GM18511 (cell line): ENCODE results near the gene SPP1.
A peak's percentile ranks its signal among the peaks of the same experiment; 100 is the strongest.

Source experiments
- ATAC-seq: cut with Tn5 transposase; IDR thresholded peaks from one replicate; pipeline ENCODE4 v1.9.1; 2021; ENCODE audit warnings: mild to moderate bottlenecking, moderate library complexity; ENCODE audit not compliant: unreplicated experiment

Gene SPP1

GRCh38 chr4:87950936-87951511 is 24.5 kb upstream of the SPP1 start:
- ATAC-seq: no peak

GRCh38 chr4:87953826-87954225 is 21.7 kb upstream of the SPP1 start:
- no peak for ATAC-seq

- no peak for ATAC-seq
Measured at GRCh38 chr4:87956501-87956900, 19.0 kb upstream of the SPP1 start.

- ATAC-seq: no peak
Measured at GRCh38 chr4:87957061-87957460, 18.5 kb upstream of the SPP1 start.

GRCh38 chr4:87961993-87962392 is 13.5 kb upstream of the SPP1 start:
- ATAC-seq: no peak

GRCh38 chr4:87962398-87963146 is 12.9 kb upstream of the SPP1 start:
- no peak for ATAC-seq

- ATAC-seq: no peak
Measured at GRCh38 chr4:87965501-87965975, 10.0 kb upstream of the SPP1 start.

- ATAC-seq: no peak
Measured at GRCh38 chr4:87966095-87966496, 9.4 kb upstream of the SPP1 start.

- no peak for ATAC-seq
Measured at GRCh38 chr4:87967193-87967592, 8.3 kb upstream of the SPP1 start.

GRCh38 chr4:87970121-87970520 is 5.4 kb upstream of the SPP1 start:
- no peak for ATAC-seq

- ATAC-seq: no peak
Measured at GRCh38 chr4:87971866-87972265, 3.6 kb upstream of the SPP1 start.

- ATAC-seq: peak; percentile 74
Measured at GRCh38 chr4:87973283-87974169, 2.0 kb upstream of the SPP1 start.

- ATAC-seq: peak; percentile 42
Measured at GRCh38 chr4:87974856-87975462, 555 bp upstream of the SPP1 start.

- no peak for ATAC-seq
Measured at GRCh38 chr4:87977521-87978278, 2.2 kb downstream of the SPP1 start.

- no peak for ATAC-seq
Measured at GRCh38 chr4:87978681-87979080, 3.2 kb downstream of the SPP1 start.

- no peak for ATAC-seq
Measured at GRCh38 chr4:87979810-87980209, 4.3 kb downstream of the SPP1 start.

- no peak for ATAC-seq
Measured at GRCh38 chr4:87981486-87981885, 6.0 kb downstream of the SPP1 start.

- ATAC-seq: no peak
Measured at GRCh38 chr4:87982036-87982435, 6.5 kb downstream of the SPP1 start.

- no peak for ATAC-seq
Measured at GRCh38 chr4:87982446-87983010, 7.0 kb downstream of the SPP1 start.

- ATAC-seq: no peak
Measured at GRCh38 chr4:87983996-87984395, 8.5 kb downstream of the SPP1 start.
